Ovary (tissue), 9 donors: ENCODE data around the gene FGFR2. TPM values are rescaled to one million over a fixed set of nuclear protein-coding genes. Genes with fewer than 3 reads are reported as not detected.
"Not testable (repeated sequence)": the region's sequence is repeated elsewhere in the genome, so short reads cannot be mapped to it uniquely, and the experiment has no call there.

ENCODE experiments used
- DNase-seq, 5 donors: peaks; one replicate each; pipeline ENCODE4 v3.0.0-alpha.2; 2019 to 2020
- H3K27ac ChIP-seq, 2 donors: fragments of 200-600 bp; one replicate each; pipeline versions ENCODE4 v1.5.1 to v1.8.0; 2019 to 2022
- H3K27me3 ChIP-seq: fragments of 200-600 bp; one replicate; pipeline ENCODE4 v1.8.0; 2022
- H3K36me3 ChIP-seq: fragments of 200-600 bp; sonication (generic); one replicate; pipeline ENCODE4 v1.5.1; 2019
- H3K4me1 ChIP-seq: one replicate; pipeline ENCODE4 v1.8.1; 2013; ENCODE audit warnings: mild to moderate bottlenecking, moderate library complexity; ENCODE audit not compliant: insufficient read depth
- H3K4me3 ChIP-seq: fragments of 200-600 bp; sonication (generic); one replicate; pipeline ENCODE4 v1.5.1; 2017
- H3K9me3 ChIP-seq, 2 donors: fragments of 200-600 bp in 1 of 2; sonication (generic) in 1 of 2; one replicate each; pipeline versions ENCODE4 v1.5.1 to v1.8.1; 2013 to 2019; ENCODE audit warnings: mild to moderate bottlenecking in 1 of 2, moderate library complexity in 1 of 2
- CTCF ChIP-seq, 3 donors: fragments of 450-650 bp in 2 of 3; fragments of 200-600 bp in 1 of 3; IDR thresholded peaks; one replicate each; pipeline versions ENCODE4 v1.5.1 to v1.8.0; 2016 to 2022; ENCODE audit warnings: antibody characterized with exemption in 3 of 3, mild to moderate bottlenecking in 1 of 3
- EP300 ChIP-seq: sonication (generic); formaldehyde crosslinking; IDR thresholded peaks from one replicate; pipeline ENCODE4 v1.6.1; 2017; ENCODE audit warnings: antibody characterized with exemption
- POLR2A ChIP-seq: fragments of 450-650 bp; IDR thresholded peaks from one replicate; pipeline ENCODE4 v1.6.1; 2017; ENCODE audit warnings: antibody characterized with exemption, mild to moderate bottlenecking, moderate library complexity
- WGBS, 3 donors: extraction: QIAGEN DNeasy Blood & Tissue Kit in 1 of 3; methylation state at CpG; one replicate each; pipeline versions ENCODE4 v1.1.5 to v1.1.7; 2013 to 2017; 5-methylcytosine and 5-hydroxymethylcytosine counted together
- intact Hi-C, 4 donors: fragments of 100-400 bp; cut with DNase I; formaldehyde crosslinking; loops; one replicate each; pipeline versions ENCODE4 v1.11.0 to v1.15.1; 2022 to 2023
- polyA plus RNA-seq, 2 donors: library from polyadenylated mRNA; stranded (reverse); fragments of 200-250 nt in 1 of 2; fragments of 350-450 nt in 1 of 2; fragmentation: Illumina TruSeq in 1 of 2; extraction: RNeasy Lipid Tissue Mini Kit (QIAGEN cat#74804) in 1 of 2; gene quantifications; one replicate each; pipeline ENCODE4 v1.2.3, GENCODE V29; 2013 to 2014
- total RNA-seq, 7 donors: library from RNA; depleted of rRNA in 2 of 7; stranded (reverse); fragments of >200 nt in 2 of 7; fragmentation: NEBNext Ultra II Directional in 3 of 7; extraction: Animal tissue kit (Norgen Biotek cat#: 25700) in 3 of 7; gene quantifications; one replicate each; pipeline versions ENCODE4 v1.1.0 to v1.2.4, GENCODE V29; 2016 to 2023
- donor health status: DM: no; HTN: no; CAD: no; lungs with moderate emphysema.
- donor health status: DM: no; HTN: no; CAD: no.
- donor health status: Bipolar disorder and iron deficiency.
- donor health status: DM: yes; HTN: yes; CAD: no.
- donor health status: DM: no; HTN: no; CAD: no.
- donor health status: DM: yes; HTN: yes; CAD: no.

FGFR2 gene
- total and polyA plus RNA-seq, 9 donors = 8.8 to 52.2 (median 26.5) TPM

GRCh38 chr10:121559326-121560026 is 38.8 kb downstream of the FGFR2 start:
- 82 to 85% (median 83%) methylated on average over 11 of the region's 11 CpGs for whole genome bisulfite sequencing, 3 donors
- intact Hi-C loops = no loop called here
- Histone ChIP-seq H3K9me3 (no peaks in the 10 kb centered on the region), H3K27ac (no peak overlapping the region), H3K4me3 (no peak overlapping the region), H3K36me3 (no peaks in the 10 kb centered on the region), H3K4me1 (no peaks in the 10 kb centered on the region), H3K27me3 (no peaks in the 10 kb centered on the region)
- no peak for DNase-seq
- TF ChIP-seq POLR2A = no peak

GRCh38 chr10:121558238-121558637 is 40.0 kb downstream of the FGFR2 start:
- intact Hi-C loops = no loop called here

GRCh38 chr10:121556918-121557573 is 41.2 kb downstream of the FGFR2 start:
- no peak for TF ChIP-seq EP300
- no peak for TF ChIP-seq CTCF (IDR thresholded peaks at IDR 0.05)
- no peak for TF ChIP-seq POLR2A
- Histone ChIP-seq H3K4me1 (no peaks in the 10 kb centered on the region), H3K4me3 (no peak overlapping the region), H3K36me3 (no peaks in the 10 kb centered on the region), H3K27ac (no peak overlapping the region), H3K9me3 (no peaks in the 10 kb centered on the region), H3K27me3 (no peaks in the 10 kb centered on the region)
- no peak for DNase-seq
- intact Hi-C loops = no loop called here
- WGBS, 3 donors = 83 to 86% (median 85%) methylated on average over 6 of the region's 6 CpGs

More at GRCh38 chr10:121558238-121558637, 40.0 kb downstream of the FGFR2 start:
- no peak for DNase-seq
- no peak overlapping the region for H3K27ac ChIP-seq
- TF ChIP-seq POLR2A (no peak), CTCF (IDR thresholded peaks at IDR 0.05) (no peak), EP300 (no peak)
- no peak overlapping the region for H3K4me3 ChIP-seq
- H3K27me3 ChIP-seq = no peaks in the 10 kb centered on the region
- H3K36me3 ChIP-seq = no peaks in the 10 kb centered on the region
- no peaks in the 10 kb centered on the region for H3K4me1 ChIP-seq
- 81 to 88% (median 82%) methylated on average over 3 of the region's 3 CpGs for WGBS, 3 donors
- H3K9me3 ChIP-seq = no peaks in the 10 kb centered on the region

GRCh38 chr10:121556455-121556854 is 41.8 kb downstream of the FGFR2 start:
- no peak overlapping the region for H3K27ac ChIP-seq
- H3K4me3 ChIP-seq = no peak overlapping the region
- H3K36me3 ChIP-seq = no peaks in the 10 kb centered on the region
- intact Hi-C loops = no loop called here
- TF ChIP-seq POLR2A (no peak), CTCF (IDR thresholded peaks at IDR 0.05) (no peak), EP300 (no peak)
- H3K27me3 ChIP-seq = no peaks in the 10 kb centered on the region
- WGBS, 3 donors = 30 to 47% (median 41%) methylated on average over 7 of the region's 7 CpGs
- no peaks in the 10 kb centered on the region for H3K9me3 ChIP-seq
- DNase-seq = no peak
- H3K4me1 ChIP-seq = no peaks in the 10 kb centered on the region

GRCh38 chr10:121554916-121555315 is 43.3 kb downstream of the FGFR2 start:
- H3K27ac ChIP-seq, H3K4me1 ChIP-seq, H3K36me3 ChIP-seq, DNase-seq, intact Hi-C loops, H3K9me3 ChIP-seq, H3K4me3 ChIP-seq, H3K27me3 ChIP-seq: not testable (repeated sequence)
- 92 to 95% (median 93%) methylated on average over 9 of the region's 9 CpGs for WGBS, 3 donors
